Stimulated activated CD8-positive, alpha-beta memory T cell treated with anti-CD3 and anti-CD28 coated beads, Interleukin-15, amount 100 ng/mL, for 24 hours (primary cell): ENCODE results near the gene LMAN1.

ENCODE experiments used
- DNase-seq: peaks from one replicate; pipeline ENCODE4 v3.0.0-alpha.2; 2020; ENCODE audit warnings: low read depth

Gene LMAN1

DNA sequence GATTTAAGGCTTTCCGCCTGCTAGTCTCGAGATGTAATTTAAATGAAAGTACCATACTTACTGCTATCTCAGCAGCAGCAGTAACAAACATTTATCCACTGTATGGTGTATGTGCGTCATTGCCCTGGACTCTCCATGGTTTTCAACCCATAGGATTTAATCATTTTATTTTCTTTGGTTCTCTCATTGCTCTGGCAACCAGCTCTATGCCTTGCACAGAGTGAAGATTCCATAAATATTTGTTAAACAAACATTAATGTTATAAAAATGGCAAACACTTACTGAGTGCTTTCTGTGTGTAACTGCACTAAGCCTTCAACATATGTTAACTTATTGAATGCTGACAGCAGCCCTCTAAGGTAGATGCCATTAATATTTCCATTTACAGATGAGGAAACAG, 1.3 kb upstream of the LMAN1 start:
- DNase-seq: no peak

DNA sequence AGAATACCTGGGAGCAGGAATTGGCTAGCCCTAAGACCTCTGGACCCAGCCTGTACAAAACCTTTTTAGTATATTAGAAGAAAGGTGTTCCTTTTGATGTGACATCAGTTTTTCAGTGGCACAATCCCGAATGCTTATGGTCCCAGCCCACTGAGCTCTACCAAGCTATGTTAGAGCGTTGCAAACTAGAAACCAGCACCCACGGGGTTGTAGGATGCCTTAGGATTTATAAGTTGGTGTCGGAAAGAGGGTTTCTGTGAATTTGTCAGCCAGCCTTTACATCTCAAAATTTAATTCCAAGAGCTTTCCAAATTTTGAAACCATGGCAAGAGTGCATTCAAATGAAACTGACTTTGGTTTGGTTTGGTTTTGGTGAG, 499 bp upstream of the LMAN1 start:
- no peak for DNase-seq

DNA sequence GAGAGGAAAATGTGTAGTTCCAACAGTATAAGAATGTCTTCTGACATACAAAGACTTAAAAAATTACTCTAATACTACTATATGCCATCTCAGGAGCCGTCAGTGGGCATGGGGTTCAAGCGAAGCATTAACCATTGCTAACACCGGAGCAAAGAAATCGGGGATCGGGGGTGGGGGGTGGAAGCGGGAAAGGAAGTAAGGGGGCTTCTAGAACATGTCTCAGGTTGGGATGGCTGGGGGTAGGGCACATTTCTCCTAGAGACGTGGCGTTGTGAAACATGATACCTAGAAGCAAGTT, 702 bp downstream of the LMAN1 start:
- no peak for DNase-seq

DNA sequence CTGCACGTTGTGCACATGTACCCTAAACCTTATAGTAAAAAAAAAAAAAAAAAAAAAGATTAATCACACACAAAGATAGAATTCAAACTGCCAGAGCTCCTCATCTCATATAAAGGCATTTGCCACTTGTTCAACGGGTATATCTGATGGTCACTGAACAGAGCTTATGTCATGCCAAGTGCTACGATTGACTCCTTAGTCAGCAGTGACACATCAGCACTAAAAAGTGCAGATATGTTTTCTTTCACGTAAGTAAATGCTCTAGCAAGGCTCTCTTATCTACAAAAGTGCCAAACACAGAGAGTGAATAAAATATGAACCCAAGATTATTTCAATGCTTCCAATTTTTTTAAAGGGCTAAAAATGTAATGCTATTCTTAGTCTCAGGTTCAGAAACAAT, 1.1 kb downstream of the LMAN1 start:
- no peak for DNase-seq

DNA sequence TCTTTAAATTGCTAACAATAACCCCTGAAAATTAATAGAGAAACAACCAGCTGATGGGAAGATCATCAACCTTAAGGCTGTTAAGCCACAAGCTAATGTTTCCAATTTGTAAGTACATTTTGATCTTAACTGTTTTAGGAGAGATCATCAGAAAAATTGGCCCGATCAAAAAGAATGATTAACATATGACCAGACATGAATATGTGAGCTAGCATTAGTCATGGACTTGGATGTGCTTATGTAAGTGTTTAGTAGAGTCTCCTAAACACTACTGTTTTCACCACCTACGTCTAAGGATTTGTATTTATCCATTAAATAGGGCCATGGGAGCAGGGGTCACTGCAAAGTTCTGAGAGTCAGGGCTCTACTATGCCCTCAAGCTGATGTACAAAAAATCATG, 4.3 kb downstream of the LMAN1 start:
- DNase-seq: no peak

DNA sequence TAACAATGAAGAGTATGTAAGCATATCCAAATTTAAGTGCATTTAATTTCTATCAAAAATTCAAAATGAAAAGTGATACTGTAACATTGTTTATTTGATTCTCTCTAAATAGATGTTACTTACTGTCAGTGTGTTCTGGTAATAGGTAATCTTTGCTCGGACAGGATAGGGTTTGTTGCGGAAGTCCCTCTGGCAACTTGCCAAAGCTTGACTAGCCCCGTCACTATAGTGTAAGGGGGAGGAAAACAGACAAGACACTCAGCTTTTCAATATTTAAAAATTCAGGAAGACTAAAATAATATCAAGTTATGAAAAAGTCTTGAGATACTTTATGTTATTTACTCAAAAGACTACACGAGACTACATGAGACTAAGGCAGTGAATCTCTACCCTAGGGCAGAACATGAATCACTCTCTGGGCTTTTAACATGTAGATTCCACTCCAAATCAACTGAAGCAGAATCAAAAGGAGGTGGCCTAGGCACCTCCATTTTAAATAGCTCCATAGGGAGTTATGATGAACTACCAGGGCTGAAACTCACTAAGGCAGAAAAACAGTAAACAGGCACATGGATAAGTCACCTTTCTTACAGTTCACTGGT, 5.9 kb downstream of the LMAN1 start:
- no peak for DNase-seq

DNA sequence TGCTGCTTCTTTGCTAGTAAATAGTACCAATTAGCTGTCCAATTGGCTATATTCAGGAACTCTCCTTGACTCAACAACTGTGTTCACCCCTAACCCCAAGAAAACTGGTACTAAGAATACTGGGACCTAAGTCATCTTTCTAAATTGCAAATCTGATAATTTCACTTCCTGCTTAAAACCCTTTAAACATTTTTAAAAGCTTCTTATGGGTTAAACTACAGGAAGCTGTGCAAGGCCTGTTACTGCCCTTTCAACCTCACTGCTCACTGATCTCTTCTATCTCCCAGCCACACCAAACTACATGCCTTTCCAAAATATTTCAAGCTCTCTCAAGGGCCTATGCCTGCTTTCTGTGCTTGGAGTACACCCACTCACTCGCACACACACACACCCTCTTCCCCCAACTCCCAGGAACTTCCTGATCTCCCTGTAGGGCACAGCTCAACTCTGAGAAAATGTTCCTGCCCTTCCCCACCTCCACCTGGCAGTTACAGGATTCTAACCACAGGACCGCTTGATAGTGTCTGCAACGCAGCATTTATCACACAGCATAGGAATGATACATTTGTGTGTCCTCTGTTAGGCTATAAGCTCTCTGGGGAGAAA, 6.7 kb downstream of the LMAN1 start:
- DNase-seq: no peak

DNA sequence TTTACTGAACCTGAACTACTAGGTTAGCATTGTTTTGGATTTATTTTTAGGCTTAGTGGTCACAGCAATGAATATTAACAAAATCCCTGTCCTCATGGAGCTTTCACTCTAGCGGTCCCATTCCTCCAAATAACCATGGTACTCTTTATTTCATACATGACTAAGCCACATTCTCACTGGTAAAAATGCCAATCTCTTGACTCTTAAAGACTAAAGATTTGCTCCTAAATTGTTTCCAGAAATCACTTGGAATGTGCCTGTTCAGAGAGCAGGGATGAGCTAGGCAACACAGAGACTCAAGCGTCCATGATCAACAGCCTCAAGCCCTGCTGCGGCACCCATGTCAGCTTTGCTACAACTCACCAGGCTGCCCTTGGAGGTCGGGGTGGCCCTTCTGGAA, 13.5 kb downstream of the LMAN1 start:
- no peak for DNase-seq

DNA sequence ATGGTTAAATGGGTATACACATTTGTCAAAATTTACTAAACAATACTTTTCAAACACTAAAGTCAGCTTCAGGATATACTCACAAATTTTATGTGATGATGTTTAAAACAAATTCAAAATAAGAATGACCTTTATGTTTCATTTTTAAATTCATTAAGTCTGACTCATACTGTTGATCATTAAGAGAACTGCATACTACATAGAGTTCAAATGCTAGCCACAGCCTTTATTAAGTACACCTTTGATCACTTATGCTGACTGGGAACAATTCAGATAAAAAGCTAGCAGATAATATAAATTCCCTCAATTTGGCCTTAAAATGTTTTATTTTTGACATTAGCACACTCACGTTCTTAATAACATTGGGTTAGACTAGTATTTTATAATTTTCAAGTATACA, 14.1 kb downstream of the LMAN1 start:
- no peak for DNase-seq

DNA sequence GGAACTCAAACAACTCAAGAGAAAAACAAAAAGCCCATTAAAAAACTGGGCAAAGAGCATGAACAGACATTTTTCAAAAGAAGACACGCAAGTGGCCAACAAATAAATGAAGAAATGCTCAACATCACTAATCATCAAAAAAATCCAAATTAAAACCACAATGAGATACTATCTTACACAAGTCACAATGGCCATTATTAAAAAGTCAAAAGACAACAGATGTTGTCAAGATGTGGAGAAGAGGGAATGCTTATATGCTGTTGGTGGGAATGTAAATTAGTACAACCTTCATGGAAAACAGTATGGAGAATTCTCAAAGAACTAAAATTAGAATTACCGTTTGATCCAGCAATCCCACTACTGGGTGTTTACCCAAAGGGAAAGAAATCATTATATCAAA, 15.1 kb downstream of the LMAN1 start:
- DNase-seq: no peak

DNA sequence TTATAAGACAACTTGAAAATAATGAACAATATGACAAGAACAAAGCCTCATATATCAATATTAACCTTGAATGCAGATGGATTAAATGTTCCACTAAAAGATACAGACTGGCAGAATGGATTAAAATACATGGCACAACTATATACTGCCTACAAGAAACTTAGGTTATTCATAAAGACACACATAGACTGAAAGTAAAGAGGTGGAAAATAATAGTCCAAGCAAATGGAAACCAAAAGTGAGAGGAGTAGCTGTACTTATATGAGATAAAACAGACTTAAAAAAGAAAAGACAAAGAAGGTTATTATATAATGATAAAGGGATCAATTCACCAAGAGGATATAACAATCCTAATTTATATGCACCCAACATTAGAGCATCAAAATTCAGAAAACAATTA, 18.2 kb downstream of the LMAN1 start:
- DNase-seq: no peak

DNA sequence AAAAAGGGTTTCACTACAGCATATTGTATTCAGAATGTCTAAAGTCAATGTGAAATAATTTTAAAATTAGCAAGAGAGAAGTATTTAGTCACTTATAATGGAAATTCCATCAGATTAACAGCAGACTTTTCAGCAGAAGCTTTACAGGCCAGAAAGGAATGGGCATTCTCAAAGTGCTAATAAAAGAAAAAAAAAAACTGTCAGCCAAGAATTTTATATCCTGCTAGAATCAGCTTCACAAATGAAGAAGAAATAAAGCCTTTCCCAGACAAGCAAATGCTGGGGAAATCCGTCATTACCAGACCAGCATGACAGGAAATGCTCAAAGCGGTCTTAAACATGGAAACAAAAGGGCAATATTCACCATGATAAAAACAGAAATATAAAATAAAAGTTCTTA, 18.8 kb downstream of the LMAN1 start:
- DNase-seq: no peak

DNA sequence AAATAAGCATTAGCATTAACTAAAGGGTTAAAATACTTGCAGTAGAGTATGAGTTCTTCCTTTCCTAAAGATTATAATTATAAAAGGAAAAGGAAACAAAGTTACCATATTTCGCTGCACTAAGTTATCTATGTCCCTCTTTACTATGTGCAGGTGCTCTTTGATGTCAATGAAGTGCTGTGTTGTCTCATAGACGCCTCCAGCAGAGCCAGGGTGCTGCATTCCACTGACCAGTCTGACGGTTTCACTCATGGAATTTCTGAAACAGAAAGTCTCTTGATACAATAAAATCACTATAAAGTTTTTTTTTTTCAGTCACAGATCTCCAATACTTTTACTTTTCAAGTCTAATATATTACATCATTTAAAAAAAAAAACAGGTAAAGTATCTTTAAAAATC, 26.1 kb downstream of the LMAN1 start:
- no peak for DNase-seq

DNA sequence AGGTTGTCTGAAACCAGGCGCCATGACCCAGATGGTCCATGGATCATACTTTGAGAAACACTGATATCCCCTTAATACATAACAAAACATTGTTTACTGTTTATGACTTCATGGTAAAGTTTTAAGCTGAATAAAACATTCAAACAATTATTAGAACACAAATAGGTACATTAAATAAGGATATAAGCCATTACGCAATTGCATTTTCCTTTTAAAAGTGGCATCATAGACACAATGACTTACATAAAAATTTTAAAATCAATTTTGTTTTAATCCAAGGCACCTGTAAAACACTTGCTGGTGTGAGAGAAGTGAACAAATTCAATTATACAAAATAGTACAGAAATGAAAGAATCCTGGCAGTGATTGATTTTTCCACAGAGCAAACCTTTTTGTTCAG, 30.4 kb downstream of the LMAN1 start:
- no peak for DNase-seq

DNA sequence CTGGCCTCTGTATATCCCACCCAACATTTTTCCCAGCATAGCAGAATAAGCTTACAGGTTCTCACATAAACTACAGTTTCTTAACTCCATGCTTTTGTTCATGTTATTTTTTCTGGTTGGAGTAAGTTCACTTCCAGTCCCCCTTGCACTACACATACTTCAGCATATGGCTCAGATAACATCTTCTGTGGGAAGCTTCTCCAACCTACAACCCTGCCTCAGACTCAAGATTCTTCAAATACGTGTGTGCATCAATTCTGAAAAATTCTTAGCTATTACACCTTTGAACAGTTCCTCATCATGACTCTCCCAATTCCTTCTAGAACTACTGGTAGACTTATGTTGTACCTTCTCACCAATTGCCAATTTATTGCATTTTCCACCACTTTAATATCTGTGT, 33.1 kb downstream of the LMAN1 start:
- DNase-seq: no peak

DNA sequence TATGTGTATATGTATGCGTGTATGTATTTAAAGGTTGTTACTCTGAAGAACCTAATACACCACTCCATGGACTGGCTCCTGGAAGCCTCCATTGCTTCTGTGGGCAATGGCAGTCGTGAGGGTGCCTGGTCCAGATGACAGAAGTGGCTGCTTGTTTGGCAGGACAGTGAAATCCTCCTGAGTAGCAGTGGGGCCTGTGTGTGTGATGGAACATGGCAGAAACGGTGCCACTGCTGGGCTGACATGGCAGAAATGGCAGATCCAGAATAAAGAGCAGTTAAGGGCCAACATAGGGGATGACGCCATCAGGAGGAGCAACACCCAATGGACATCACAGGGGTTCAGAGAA, 34.5 kb downstream of the LMAN1 start:
- no peak for DNase-seq

DNA sequence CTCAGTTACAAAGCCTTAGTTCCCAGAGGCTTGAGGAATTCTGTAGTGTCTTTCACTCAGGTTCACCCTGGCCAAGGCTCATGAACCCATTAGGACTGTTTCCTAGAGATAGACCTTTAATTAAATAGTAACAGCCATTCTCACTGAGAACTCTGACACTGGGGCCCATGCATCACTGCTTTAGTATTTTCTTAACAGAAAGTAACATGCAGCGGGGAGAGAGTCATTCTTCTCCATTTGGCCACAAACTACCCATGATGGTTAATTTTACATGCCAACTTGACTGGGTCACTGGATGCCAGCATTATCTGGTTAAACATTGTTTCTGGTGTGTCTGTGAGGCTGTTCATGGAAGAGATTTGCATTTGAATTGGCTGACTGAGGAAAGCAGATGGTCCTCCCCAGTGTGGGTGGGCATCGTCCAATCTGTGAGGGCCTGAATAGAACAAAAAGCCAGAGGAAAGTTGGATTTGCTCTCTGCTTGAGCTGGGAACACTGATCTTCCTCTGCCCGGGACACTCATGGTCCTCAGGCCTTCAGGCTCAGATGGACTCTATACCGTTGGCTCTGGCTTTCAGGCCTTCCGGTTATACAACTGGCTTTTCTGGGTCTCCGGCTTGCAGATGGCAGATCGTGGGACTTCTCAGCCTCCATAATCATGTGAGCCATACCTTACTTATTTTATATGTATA, 35.0 kb downstream of the LMAN1 start:
- DNase-seq: no peak

DNA sequence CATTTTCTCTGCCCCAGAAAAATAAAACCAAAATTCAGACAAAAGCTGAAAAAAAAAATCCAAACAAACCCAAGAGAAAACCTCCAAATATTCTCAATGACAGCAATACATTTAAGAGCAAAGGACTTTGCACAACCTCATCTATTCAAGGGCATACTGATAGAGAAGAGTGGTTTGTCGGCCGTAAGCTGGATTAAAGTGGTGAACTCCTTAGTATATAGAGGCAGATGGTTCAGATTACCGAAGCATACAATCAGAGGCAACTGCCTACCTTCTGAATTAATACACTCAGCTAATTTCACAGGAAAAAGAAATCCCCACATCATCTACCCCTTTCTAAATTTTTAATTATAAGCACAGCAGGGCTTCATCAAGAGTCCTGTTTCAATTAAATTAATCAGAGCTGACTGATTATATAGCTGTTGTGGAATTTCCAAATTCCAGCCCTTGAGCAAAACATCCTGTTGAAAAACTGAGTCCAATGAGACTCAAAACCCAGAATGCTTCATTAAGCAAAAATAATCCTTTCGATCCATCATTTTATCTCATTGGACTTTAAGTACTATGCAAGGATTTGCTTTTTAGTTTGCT, 40.5 kb downstream of the LMAN1 start, which contains the start of gene CPLX4:
CPLX4 (minus strand) TSS at position 190 of the 591 bp plus-strand sequence; CDS start at position 3, 187 bp downstream.
- DNase-seq: no peak

DNA sequence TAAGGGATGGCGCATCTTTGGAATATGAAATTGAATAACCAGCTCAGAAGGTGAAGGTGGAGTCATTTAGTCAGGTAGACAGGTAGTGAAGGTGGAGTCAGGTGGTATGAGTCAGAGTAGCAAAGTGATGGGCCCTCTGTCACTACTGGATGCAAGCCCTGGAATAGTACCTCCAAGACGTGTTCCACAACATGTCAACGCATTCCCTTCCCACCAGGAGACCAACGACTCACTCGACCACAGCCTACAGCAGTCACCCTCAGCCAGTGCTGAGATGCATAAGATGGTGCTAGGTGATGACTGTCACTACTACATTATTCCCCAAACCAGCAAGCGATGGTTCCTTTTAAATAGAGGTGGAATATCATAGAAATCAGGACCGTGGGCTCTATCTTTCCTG, 47.4 kb downstream of the LMAN1 start:
- DNase-seq: no peak

DNA sequence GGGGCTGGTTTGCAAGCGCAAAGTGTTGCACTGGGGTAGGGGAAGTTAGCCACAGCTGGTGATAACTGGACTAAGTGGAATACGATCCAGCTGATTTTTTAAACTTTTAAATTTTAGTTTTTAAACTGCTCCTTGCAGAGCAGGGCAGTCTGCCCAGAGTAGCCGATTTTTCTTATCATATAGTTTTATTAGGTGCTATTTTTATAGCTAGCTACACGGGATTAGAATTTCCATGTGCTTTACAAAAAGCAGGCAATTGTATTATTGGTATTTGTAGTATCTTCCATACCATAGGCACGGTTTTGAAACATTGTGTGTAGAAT, 50.2 kb downstream of the LMAN1 start:
- no peak for DNase-seq

DNA sequence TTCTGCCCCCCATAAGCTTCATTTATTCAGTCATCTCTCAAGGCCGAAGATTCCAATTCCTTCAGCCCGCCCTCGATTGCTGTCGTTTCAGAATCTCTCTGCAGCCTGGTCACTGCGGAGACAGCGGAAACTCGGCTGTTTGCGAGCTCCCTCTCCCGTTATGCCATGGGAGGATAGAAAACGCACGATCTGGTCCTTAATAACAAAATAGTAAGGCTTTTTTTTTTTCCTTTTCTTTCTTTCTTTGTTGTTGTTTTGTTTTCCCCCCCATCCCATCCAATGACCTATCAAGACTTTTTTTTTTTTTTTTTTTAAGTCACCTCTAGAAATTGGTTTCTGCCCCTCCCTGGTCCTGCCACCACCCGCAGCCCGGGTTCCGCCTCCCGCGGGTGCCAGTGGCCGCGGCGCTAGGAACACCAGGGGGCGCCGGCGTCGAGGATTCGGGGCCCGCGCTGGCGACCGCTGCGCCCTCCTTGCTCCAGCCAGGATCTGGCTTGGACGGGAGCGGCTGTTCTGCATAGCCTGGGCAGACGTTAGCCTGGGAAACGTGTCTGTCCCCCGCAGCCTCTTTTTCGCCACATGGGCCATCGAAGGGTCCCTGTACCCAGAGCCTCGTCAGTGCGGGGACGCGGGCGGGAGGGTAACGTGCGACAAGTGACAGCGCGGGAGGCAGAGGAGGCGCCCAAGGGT, 50.7 kb downstream of the LMAN1 start:
- peak; percentile 65 for DNase-seq

DNA sequence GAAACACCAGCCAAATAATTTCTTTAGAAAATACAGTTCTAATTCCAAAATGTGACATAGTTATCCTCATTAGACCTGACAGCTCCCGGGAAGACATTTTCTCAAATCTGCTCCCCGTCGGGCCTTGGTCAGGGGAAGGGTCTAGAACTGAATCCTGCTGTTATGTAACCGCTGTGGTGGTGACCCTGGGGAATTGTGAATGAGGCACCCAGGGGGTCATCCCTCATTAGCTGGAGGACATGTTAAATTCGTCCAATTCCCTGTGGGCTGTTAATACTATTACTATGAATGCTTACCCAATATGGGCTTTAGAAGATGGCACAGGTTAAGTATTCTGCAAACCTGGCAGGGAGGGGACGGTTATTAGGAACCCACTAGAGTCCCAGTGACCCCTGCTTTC, 52.4 kb downstream of the LMAN1 start:
- DNase-seq: no peak

DNA sequence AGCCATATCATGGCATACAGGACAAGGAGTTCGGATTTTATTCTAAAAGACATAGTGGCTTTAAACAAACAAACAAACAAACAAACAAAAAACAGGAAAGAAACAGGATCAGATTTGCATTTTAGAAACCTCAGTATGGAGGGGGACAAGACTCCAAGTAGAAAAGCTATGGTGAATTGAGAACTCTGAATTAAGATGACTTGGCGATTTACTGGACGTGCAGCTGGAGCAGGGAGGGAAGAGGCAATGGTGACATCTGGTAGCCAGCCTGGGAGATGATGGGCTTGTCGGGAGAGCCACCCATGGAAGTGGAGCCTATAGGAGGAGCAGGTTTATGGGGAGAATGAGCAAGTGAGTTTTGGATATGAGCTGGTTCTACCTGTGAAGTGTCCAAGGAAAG, 53.8 kb downstream of the LMAN1 start:
- DNase-seq: no peak
